GM18861 (cell line): ENCODE measurements around the gene MAML3.

Experiments
- ATAC-seq: cut with Tn5 transposase; IDR thresholded peaks from one replicate; pipeline ENCODE4 v1.9.1; 2021; ENCODE audit not compliant: unreplicated experiment

Gene MAML3

DNA sequence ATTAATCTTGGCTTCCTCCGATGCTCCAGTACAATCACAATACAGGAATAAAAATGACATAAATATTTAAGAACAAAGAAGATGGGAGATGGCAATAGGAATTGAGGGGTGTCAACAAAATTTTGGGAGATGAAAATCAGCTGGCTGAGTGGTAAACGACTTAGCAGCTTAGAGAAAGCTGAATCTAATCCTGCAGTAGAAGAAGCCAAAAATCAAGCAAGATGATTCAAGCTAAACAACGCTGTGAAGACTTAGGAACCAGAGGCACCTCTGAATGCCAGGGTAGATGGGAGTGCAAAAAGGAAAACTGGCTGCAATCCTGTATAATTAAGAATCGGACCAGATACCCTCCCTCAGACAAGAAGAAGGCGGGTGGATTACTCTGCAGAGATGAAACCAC is 273.1 kb downstream of the MAML3 start:
- ATAC-seq, result no peak

DNA sequence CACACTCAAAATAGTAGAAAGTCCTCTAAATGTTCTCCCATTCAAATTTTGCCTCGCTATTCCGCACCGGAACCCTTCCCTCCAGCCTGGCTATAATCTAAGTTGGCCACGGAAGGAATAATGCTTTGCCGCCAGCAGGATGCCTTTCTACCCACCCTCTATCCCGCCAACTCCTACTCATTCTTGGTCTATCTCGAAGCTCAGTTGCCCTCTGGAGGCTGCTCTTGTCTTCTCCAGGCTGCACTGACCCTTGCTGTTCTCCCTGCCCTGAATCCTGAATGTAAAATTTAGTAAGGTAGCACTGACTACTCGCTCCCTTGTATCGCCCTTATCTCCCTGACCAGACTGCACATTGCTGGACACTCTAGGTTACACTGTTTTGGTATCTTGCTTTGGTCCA is 275.9 kb downstream of the MAML3 start:
- no peak for ATAC-seq

DNA sequence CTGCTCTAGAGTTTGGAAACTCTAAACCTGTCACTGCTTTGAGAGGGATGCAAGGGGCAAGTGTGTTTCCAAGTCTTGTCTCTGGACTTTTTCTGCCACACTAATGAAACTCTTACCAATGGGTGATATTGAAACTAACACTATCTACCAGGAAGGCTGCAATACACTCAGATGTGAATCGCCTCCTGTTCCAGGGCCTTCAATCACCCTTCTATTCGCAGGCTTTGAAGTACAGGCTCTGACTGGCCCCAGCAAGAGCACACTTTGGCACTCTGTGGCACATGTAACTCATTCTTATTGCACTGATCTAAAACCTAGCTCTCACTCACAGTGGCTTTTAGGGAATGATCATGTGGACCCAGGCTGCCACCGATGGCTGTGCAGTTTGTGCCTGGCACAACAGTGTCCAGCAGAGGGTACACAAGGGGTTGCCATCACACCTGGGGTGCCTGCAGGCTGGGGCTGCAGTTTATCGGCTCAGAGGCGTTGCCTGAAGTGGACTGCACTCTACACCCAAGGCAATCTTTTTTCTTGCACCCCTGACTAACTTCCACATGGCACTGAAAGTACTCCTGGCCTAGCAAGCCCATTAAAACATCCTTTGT is 277.5 kb downstream of the MAML3 start:
- ATAC-seq, result no peak

DNA sequence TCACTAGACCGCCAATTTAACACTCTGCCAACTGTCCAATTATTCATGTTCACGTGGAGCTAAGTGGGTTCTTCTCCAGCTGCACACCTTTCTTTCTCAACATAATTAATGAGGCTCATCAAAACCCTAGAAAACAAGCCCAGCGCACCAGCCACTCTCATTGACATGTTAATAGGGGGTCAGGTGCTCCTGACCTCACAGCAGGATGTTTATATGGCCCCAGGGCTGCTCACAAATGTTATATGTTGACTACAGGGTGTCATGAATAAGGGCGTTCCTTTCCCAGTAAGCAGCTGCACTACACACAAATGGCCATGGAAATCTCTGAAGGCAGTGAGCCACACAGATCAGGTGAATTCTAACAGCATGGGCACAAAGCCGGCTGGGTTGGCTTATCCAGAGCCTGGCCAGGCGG is 278.6 kb downstream of the MAML3 start:
- ATAC-seq, result no peak

DNA sequence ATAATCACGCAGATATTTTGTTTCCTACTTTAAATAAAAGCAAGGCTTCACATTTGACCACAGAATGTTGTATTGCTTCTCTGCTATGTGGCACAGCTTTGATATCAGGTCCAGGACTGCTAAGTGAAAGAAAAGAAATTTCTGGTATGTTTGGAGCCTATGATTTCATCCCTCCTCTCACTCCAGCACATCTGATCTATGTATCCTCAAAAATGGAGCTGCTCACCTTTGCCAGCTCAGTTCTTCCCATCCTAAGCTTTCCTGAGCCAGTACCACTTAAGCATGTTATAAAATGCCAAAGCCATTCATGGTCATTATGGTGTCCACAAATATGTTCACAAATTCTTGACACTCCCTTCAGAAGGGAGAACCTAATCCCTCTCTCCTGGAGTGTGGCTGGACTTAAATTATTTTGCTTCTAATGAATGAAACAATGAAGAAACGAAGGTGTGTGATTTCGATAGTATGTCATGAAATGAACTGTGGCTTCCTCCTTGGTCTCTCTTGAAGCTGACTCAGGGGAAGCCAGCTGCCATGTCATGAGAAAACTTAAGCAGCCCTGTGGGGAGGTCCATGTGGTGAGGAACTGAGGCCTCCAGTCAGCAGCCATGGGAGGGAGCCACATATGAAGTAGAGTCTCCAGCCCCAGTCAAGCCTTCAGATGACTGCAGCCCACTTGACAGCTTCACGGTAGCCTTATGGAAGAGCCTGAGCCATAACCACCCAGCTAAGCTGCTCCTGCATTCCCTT is 280.7 kb downstream of the MAML3 start:
- ATAC-seq, result no peak

DNA sequence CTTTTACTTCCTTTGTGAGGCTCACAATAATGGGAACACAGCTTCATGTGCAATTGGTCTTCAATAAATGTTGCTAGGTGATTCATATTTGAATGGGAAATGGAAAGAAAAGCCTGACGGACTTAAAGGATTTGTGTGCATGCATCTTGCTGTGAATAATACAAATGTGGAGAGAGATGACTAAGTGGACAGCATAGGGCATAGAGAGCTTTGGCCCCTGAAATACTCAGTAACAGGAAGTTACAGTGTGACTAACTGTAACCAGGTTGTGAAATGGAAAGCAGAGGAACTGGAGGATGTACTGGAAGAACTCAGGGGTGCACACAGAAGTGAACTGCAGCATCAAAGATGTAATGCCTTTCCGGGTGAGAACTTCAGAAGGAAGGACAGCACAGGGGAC is 281.7 kb downstream of the MAML3 start:
- no peak for ATAC-seq

DNA sequence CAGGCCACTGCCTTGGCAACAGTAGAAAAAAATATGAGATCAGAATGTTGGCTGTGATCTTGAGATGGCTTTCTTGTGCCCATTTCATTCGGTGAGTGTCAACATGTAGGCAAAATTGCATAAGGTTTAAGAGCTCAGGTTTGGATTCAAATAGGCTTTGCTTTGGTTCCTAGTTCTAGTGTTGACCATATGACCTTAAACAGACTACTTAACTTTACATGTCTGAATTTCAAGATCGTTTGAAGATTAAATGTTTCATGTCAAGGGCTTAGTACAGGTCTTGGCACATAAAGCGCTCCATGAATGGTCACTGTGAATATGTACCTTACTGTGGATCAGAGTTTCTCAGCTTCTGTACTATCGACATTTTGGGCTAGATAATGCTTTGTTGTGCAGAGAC is 284.2 kb downstream of the MAML3 start:
- ATAC-seq, result no peak

DNA sequence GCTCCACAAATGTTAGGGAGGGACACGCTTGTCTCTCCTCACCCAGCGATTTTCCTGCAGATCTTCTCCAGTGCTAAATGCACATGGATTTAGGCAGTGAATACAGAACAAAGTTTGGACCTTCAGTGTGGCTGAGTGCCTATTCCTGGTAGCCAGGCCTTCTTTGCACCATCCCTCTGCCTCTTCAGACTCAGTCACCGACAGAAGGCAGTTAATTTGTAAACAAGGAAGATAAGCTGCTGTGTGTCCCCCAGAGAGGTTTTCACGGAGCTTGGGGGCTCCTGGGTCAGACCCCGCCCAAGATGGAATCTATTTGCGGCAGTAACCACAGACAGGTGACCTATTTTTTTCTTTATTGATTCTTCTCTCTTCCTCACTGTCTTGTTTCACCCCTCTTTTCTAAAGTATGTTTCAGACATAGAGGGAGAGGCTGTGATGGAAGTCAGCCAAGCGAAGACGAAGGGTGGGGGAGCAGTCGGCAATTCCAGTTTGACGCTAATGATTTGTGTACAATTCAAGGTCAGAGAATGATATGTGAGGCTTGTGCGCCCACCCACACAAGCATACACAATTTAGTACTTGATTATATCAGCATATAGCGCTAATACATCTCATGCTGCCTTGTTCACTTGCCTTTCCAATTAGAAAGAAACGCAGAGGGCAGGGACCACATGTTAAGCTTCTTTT is 287.6 kb downstream of the MAML3 start:
- no peak for ATAC-seq

DNA sequence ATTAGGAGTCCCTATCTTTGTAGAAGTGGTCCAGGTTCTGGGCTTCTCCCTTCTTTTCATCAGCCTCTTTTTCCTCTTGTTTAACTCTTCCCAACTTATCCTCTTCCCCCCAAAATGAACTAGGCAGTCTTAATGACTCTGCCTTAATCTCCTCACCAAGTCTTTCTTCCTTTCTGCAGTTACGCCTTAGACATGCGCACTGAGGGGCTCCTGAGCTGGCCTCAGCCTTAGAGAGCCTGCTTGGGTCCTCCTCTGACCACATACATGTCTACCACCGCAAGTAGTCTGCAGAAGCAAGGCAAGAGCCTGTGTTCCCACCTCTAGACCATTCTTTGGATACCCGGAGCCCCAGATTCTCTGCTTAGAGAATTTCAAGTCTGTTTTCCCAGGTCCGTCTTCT is 288.4 kb downstream of the MAML3 start:
- no peak for ATAC-seq

DNA sequence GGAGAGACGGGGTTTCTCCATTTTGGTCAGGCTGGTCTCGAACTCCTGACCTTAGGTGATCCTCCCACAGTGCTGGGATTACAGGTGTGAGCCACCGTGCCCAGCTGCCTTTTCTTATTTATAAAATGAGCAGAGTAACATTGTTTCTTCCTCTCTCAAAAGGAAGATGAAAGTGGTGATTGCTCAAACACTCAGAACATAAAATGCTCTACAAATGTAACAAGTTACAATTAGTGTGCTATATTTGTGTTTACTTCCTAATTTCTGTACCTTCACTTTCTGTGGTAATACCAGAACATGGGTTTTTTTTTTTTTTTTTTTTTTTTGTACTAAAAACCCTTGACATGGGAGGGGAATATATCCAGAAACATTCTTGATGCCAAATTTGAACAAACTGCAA is 290.5 kb downstream of the MAML3 start:
- ATAC-seq, result no peak

DNA sequence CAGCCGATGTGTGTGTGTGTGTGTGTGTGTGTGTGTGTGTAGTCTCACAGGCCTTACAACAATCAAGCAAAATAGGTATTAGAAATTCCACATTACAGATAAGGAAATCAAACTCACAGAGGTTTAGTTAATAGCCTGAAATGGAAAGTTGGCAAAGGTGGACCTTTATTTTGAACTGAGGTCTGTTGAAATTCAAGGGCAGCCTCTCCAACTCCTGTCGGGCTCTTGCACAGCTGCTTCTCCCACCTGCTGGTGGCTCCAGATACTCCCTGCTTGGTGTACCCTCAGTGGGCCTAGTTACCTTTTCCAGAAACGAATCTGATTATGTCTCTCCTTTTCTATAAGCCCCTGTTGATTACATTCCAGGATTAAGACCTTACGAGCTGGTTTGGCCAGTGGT is 292.5 kb downstream of the MAML3 start:
- ATAC-seq, result no peak

DNA sequence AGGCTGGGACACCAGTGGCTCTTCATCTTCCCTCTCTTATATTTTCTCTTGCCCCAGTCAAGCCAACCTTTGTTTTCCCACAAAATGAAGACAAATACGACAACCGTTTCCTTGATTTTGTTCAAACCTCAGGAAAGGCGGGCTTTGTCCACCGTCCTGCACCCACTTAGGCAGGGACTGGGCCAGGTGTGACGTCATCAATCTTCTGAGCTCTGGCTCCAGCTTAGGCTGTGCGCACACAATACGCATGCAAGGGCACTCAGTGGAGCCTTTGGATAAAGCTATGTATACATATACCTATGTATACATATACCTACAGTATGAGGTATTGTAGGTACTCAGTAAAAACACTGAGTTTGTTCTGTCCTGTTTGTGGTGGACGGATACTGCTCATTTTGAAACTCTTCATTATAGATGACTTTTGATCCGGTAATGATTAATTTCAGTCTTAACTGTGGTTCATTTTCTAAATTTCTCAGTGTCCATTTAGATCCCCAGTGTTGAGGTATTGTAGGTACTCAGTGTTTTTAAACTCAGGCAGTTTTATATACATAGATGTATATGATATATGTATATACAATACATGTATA is 293.5 kb downstream of the MAML3 start:
- ATAC-seq, result no peak

DNA sequence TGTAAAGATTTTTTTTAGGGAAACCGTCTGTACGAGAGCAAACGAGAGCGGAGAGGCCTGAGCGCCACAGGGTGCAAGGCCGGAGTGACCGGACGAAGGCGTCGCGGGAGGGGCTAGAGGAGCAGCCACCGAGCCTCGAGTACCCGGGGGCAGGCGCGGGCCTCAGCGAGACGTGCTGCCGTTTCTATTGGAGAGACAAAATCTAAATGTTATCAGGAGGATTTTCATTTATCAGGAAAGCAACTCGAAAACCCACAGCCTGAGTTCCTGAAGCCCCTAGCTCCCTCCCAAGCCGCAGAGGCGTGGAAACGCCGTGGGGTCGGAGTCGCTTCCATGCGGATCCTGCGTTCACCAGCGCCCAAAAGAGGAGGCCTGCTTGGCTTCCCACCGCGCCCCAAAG is 294.1 kb downstream of the MAML3 start:
- no peak for ATAC-seq

DNA sequence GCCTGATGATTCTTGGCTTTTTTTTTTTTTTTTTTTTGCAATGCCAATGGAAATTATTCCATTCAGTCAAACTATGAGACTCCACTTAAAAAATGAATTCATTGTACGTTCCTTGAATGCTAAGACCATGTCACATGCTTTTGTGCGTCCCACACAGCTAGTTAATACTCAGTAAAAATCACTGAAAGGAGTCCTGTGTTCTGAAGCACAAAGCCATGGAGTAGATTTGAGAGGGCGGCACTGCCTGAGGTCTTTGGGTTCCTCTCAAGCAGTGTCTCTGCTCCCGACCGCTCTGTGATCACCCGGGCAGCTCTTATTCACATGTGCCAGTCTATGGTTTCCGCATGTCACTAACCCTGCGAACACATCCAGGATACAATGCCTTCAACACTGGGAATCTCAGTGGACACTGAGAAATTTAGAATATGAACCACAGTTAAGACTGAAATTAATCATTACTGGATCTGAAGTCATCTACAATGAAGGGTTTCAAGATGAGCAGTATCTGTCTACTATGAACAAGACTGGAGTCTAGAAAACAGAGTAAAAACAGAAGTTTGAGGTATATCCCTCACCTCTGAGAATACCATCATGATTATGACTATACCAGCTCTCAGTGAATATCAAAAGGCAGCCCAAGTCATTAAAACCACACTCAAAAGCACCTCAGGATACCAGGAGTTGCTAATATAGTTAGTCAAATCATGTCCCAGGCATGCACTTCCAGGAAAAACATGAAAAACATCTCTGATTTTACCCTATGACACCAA is 295.4 kb downstream of the MAML3 start:
- ATAC-seq, result peak; percentile 98

DNA sequence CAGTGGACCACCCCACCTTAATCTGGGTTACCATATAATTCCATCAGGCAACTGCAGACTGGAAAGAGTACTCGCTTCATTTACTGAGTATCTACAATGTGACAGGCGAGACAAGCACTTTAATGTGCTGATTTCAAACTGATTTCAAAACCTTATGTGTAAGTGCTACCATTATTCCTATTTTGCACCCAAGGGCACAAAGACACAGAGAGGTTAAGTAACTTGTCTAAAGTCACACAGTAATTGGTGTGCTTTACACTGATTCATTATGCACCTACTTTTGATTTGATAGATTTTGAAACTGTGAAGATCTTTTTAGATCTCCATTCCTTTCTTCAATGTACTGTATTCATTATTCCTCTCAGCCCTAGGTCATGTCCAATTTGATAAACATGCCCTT is 296.0 kb downstream of the MAML3 start:
- no peak for ATAC-seq

DNA sequence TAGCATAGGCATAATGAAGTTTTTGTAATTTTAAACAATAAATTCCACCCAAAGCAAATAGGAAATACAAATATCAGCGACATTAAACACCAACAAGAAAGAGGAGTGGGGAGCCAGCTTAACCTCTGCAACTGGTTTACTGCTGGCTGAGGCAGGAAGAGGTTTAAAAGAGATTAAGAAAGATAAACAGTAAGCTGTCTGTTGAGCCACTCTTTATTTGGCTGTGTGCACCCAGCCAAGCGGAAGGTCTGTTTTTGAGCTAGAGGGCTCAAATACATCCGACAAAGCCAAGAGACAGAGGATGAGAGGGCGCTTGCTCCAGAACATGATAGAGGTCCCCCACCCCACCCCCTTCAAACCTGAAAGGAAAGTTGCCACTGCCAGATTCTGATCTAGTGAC is 297.0 kb downstream of the MAML3 start:
- no peak for ATAC-seq

DNA sequence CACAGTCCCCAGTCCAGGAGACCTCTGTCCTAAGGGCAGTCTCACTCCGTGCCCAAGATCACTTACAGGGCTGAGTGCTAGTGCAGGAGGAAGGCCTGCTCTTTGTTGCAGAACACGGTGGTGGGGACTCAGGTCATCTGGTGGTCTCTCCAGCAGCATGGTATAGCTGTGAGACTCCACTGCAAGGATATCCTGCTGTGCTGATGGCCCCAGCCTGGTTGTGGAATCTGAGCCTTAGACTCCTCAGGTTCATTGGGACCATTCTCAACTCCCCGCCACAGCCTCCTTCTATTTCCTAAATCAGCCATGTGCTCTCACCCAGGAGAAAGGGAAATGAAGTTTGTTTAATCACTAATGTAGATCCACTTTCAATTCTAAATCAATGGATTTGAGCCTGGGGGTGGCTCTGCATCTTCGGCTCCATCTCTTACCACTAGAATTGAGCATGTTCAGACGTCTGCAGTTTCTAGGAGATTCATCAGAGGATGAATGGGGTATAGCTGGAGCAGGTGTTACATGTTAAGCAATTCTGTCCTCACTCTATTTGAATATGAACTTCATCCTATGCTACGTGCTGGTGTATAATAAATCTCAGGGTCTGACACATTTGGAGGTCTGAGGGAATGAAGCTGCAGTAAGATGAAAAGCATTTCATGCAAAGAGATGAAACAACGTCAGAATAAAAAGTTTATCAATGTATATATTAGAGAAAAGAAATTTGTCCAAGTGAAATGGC is 299.1 kb downstream of the MAML3 start:
- no peak for ATAC-seq

DNA sequence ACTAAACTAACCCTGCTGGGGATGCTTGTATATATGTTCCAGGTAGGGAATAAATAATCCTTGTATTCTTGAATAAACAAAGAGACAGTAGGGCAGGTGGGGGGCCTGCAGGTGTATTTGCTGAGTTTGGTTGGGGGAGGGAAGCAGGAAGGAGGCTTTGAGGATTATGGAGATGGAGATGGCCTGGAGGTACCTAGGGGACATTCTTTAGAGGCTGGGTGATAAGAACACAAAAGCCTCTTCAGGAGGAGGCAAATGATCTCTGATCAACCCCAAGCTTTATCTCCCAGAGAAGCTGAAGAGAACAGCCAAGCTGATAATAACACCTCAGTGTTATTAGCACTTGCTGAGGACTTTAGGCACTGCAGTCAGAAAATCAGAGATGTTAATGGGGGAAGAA is 300.7 kb downstream of the MAML3 start:
- ATAC-seq, result no peak

DNA sequence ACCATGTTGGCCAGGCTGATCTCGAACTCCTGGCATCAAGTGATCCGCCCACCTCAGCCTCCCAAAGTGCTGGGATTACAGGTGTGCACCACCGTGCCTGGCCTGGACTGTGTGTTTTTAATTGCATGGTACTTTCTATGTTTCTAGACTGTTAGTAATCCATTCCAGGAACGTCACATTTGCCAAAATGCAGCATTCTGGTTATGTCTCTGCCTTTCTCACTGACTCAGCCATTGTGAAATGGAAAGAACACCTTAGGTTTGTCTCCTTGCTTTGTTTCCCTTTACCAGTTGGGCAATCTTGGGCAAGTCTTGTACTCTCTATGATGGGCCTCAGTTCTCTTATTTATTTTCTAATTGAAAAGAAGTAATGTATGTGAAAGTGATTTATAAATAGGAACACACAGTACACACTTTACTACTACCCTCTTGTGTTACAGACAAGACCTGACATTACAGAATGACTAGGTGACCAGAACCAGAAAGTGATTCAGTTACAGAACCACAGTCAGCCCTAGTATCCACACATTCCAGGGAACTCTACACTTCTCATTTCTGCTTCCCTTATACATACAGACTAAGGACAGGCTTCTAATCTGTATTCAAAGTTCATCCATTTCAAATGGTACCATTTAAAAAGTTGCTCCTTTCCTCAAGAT is 301.2 kb downstream of the MAML3 start:
- no peak for ATAC-seq

DNA sequence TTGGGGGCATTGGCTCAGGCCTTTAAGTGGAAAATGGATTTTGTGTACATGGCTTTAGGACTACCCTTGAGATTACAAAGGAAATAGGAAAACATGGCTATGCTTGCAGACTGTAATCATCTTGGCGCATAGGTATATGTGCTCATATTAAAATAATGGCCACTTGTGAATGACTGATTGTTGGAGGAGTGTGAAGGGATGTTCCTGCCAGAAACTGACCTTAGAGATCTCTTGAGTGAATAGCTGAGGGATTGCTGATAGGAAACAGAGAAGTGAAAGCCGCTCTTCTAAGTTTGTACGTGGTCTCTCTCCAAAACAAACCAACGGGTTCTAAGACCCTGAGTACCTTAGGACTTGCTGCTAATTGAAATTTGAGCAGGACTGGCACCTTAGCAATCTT is 302.3 kb downstream of the MAML3 start:
- no peak for ATAC-seq
